Esophagus muscularis mucosa (tissue), 4 donors: Measurements from ENCODE around the gene VEPH1. TPM values are rescaled to one million over a fixed set of nuclear protein-coding genes. Genes with fewer than 3 reads are reported as not detected.

Experiments
- DNase-seq: peaks from one replicate; pipeline ENCODE4 v3.0.0-alpha.2; 2017; ENCODE audit errors: extremely low spot score
- H3K27ac ChIP-seq, 4 donors: fragments of 200-600 bp; sonication (generic); replicated peaks in 1 of 4; 1 replicate in 3 of 4; 2 replicates in 1 of 4; pipeline ENCODE4 v1.5.1; 2016 to 2019; ENCODE audit warnings: mild to moderate bottlenecking in 1 of 4
- H3K27me3 ChIP-seq, 4 donors: fragments of 200-600 bp; sonication (generic); one replicate each; pipeline versions ENCODE4 v1.5.1 to v1.6.0; 2016 to 2019
- H3K36me3 ChIP-seq, 4 donors: fragments of 200-600 bp; sonication (generic); one replicate each; pipeline ENCODE4 v1.5.1; 2016 to 2019
- H3K4me1 ChIP-seq, 4 donors: fragments of 200-600 bp; sonication (generic); one replicate each; pipeline ENCODE4 v1.5.1; 2016 to 2019
- H3K4me3 ChIP-seq, 4 donors: fragments of 200-600 bp; sonication (generic); 1 replicate in 2 of 4; 2 replicates in 2 of 4; pipeline ENCODE4 v1.5.1; 2016 to 2019; ENCODE audit warnings: mild to moderate bottlenecking in 4 of 4, moderate library complexity in 1 of 4
- H3K9me3 ChIP-seq, 4 donors: fragments of 200-600 bp; sonication (generic); 1 replicate in 3 of 4; 2 replicates in 1 of 4; pipeline ENCODE4 v1.5.1; 2016 to 2019
- EP300 ChIP-seq: sonication (generic); formaldehyde crosslinking; IDR thresholded peaks from one replicate; pipeline ENCODE4 v1.6.1; 2017; ENCODE audit warnings: antibody characterized with exemption
- POLR2A ChIP-seq: fragments of 450-650 bp; IDR thresholded peaks from one replicate; pipeline ENCODE4 v1.6.1; 2017; ENCODE audit warnings: antibody characterized with exemption, moderate library complexity, mild to moderate bottlenecking, low read depth
- POLR2AphosphoS5 ChIP-seq, 2 donors: sonication (generic); formaldehyde crosslinking; IDR thresholded peaks; one replicate each; pipeline ENCODE4 v1.6.1; 2017; ENCODE audit warnings: antibody characterized with exemption in 2 of 2
- WGBS: methylation state at CpG from one replicate; pipeline ENCODE4 v1.1.5; 2018; 5-methylcytosine and 5-hydroxymethylcytosine counted together
- intact Hi-C: fragments of 100-400 bp; cut with DNase I; formaldehyde crosslinking; loops from one replicate; pipeline ENCODE4 v1.15.1; 2023
- total RNA-seq, 4 donors: library from RNA; depleted of rRNA; stranded (reverse); fragments of >200 nt; gene quantifications; one replicate each; pipeline versions ENCODE4 v1.1.0 to v1.2.1, GENCODE V29; 2016
- TF ChIP-seq, protein P1 (sequence below), 3 experiments: fragments of 200-600 bp in 2 of 3; fragments of 450-650 bp in 1 of 3; sonication (generic) in 2 of 3; IDR thresholded peaks; one replicate each; pipeline ENCODE4 v1.5.1; 2017 to 2019; ENCODE audit warnings: antibody characterized with exemption in 3 of 3, mild to moderate bottlenecking in 2 of 3, moderate library complexity in 1 of 3

Gene VEPH1
- total RNA-seq, 4 donors from 2014 or later = 0.23 to 1.2 (median 0.52) TPM; not detected in 1

DNA sequence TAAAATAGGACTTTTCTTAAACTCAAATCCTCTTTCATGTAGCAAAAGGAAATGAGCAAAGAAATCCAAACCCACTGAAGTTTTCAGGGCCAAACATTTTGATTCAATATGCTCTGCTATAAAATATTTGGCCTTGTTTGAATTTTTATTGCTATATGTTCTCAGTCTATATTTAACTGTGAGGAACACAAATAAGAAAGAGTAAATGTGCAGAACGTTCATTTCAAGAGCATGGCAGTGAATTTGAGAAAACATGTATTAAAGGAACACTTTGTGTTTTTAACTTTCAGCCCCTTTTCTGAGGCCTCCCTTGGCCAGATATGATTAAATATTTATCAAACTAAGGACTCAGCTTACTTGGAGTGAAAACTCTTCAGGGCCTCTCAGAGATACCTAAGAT is 218.5 kb downstream of the VEPH1 start:
- no peaks in the 10 kb centered on the region for H3K36me3 ChIP-seq
- H3K9me3 ChIP-seq = no peaks in the 10 kb centered on the region
- WGBS = 37% methylated on average over 1 of the region's 1 CpG
- H3K27ac ChIP-seq = no peak overlapping the region
- peaks cover 0 to 2% (median 0%) of the 10 kb centered on the region in 4 donors for H3K4me1 ChIP-seq
- H3K27me3 ChIP-seq = no peaks in the 10 kb centered on the region
- H3K4me3 ChIP-seq = no peak overlapping the region
- DNase-seq = no peak
- no peak for TF ChIP-seq POLR2A
- TF ChIP-seq EP300 = no peak
- no peak for TF ChIP-seq POLR2AphosphoS5 (IDR thresholded peaks at IDR 0.05)
- TF ChIP-seq, protein P1, sequence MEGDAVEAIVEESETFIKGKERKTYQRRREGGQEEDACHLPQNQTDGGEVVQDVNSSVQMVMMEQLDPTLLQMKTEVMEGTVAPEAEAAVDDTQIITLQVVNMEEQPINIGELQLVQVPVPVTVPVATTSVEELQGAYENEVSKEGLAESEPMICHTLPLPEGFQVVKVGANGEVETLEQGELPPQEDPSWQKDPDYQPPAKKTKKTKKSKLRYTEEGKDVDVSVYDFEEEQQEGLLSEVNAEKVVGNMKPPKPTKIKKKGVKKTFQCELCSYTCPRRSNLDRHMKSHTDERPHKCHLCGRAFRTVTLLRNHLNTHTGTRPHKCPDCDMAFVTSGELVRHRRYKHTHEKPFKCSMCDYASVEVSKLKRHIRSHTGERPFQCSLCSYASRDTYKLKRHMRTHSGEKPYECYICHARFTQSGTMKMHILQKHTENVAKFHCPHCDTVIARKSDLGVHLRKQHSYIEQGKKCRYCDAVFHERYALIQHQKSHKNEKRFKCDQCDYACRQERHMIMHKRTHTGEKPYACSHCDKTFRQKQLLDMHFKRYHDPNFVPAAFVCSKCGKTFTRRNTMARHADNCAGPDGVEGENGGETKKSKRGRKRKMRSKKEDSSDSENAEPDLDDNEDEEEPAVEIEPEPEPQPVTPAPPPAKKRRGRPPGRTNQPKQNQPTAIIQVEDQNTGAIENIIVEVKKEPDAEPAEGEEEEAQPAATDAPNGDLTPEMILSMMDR (IDR thresholded peaks at IDR 0.05) = no peak
- intact Hi-C loops = no loop called here

DNA sequence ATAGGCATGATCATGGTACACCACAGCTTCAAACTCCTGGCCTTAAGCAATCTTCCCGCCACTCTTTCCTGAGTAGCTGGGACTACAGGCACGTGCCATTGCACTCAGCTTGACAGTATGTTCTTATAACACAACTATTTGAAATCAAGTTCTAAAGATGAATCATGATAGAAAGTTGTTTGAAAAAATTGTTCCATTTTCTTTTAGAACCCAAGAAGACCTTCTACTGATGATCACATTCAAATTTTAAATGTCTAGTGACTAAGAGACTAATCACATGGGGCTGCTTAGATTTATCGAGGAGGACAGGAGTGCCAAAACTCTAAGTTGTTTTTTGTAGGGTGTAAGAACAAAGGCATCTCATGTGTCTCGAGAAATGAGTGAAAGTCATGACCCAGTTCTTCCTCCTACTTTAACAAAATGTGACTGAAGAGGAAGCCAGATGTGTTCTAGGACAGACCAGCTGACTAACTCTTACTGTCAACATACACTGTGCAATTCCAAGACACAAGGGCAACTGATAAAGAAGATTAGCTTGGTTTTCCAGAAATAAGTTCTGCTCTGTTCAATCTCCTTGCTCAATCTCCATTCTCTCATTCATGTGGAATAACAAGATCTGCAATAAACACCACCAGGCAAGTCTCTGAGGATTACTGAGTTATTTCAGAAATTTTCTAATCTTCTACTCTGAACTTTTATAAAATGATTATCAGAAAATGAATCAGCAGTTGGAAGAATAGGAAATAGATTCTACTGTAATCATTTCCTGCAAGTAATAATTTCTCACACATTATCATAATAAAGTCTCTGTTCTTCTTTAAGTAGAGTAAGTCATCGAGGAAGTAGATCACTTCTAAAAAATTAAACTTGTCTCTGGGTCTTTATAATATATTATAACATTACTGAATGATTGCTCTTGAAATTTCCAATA is 220.7 kb downstream of the VEPH1 start:
- Histone ChIP-seq H3K9me3 (no peaks in the 10 kb centered on the region), H3K27ac (peak overlapping the region in 3 of 4 donors; percentile 13 to 40 (median 25)), H3K4me3 (no peak overlapping the region), H3K4me1 (peaks cover 0 to 2% (median 0%) of the 10 kb centered on the region in 4 donors), H3K36me3 (no peaks in the 10 kb centered on the region), H3K27me3 (no peaks in the 10 kb centered on the region)
- no peak for DNase-seq
- WGBS = 43% methylated on average over 5 of the region's 5 CpGs
- intact Hi-C loops = no loop called here
- peak in 1 of 2 donors; percentile 50 for TF ChIP-seq POLR2AphosphoS5 (IDR thresholded peaks at IDR 0.05)
- TF ChIP-seq EP300 = no peak
- TF ChIP-seq, protein P1 (IDR thresholded peaks at IDR 0.05) = no peak
- no peak for TF ChIP-seq POLR2A

DNA sequence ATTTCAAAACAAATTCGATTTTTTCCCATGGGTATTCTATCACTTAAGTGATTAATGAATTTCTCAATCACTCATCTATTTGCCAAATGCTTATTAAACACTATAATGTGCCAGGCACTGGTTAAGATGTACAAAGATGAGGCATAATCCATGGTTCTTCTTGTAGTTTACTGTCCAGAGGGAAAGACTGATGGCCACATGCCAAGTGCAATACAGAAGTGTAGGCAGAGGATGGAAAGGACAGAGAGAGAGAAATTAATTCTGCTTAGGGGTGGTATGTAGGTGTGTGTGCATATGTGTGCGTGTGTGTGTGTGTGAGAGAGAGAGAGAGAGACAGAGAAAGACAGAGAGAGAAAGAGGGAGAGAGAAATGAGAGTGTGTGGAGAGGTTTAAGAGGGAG is 222.4 kb downstream of the VEPH1 start:
- no peaks in the 10 kb centered on the region for H3K36me3 ChIP-seq
- no peak overlapping the region for H3K4me3 ChIP-seq
- no peak for DNase-seq
- WGBS = 56% methylated on average over 2 of the region's 2 CpGs
- no peak for TF ChIP-seq POLR2A
- TF ChIP-seq, protein P1 (IDR thresholded peaks at IDR 0.05) = no peak
- peaks cover 0 to 2% (median 0%) of the 10 kb centered on the region in 4 donors for H3K4me1 ChIP-seq
- no peaks in the 10 kb centered on the region for H3K9me3 ChIP-seq
- intact Hi-C loops = no loop called here
- no peak overlapping the region for H3K27ac ChIP-seq
- no peaks in the 10 kb centered on the region for H3K27me3 ChIP-seq

DNA sequence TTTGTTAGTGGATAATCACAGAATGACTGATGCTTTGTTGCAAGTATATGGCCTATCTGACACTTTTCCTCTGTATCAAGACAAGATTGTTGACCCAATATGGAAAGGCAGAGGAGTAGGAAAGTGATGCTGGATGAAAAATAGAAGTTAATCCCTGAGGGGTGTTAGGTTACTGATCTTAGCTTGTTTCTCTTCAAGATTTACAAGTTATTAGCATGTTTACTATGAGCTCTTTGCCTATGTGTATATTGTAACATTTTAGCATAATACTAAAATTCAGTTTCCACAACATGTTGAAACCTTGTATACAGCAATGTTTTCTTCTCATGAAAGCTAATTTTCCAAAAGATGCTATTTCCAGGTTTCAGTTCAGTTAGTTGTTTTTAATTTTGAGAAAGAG is 222.9 kb downstream of the VEPH1 start:
- no peaks in the 10 kb centered on the region for H3K36me3 ChIP-seq
- intact Hi-C loops = no loop called here
- DNase-seq = no peak
- peaks cover 0 to 2% (median 0%) of the 10 kb centered on the region in 4 donors for H3K4me1 ChIP-seq
- TF ChIP-seq POLR2AphosphoS5 (IDR thresholded peaks at IDR 0.05) (no peak), POLR2A (no peak), EP300 (no peak)
- TF ChIP-seq, protein P1 (IDR thresholded peaks at IDR 0.05) = no peak
- H3K4me3 ChIP-seq = no peak overlapping the region
- H3K27ac ChIP-seq = no peak overlapping the region
- no peaks in the 10 kb centered on the region for H3K27me3 ChIP-seq
- no peaks in the 10 kb centered on the region for H3K9me3 ChIP-seq
